IMR-90 (cell line): ENCODE measurements around the gene ZNF618. TPM values are rescaled to one million over a fixed set of nuclear protein-coding genes. Genes with fewer than 3 reads are reported as not detected.

ENCODE experiments used
- ATAC-seq: fragments of 200-7000 bp; cut with Tn5 transposase; 2 replicates; pipeline ENCODE4 v1.9.1; 2020; ENCODE audit warnings: low read depth, mild to moderate bottlenecking, moderate library complexity
- BruUV-seq: library from RNA; stranded (reverse); fragments of 400-500 nt; replicated peaks from 2 replicates; lab custom pipeline; 2021; lab: Mats Ljungman, UMichigan
- CTCF ChIA-PET: fragments of 300-600 bp; formaldehyde crosslinking; extraction: SDS; loops from one replicate; lab custom pipeline; 2021; ENCODE audit warnings: antibody characterized with exemption; lab: Yijun Ruan, JAX
- POLR2A ChIA-PET: fragments of 300-600 bp; sonication (Branson Sonifier 250); formaldehyde crosslinking; loops from one replicate; lab custom pipeline; 2022; ENCODE audit warnings: antibody characterized with exemption; ENCODE audit not compliant: unreplicated experiment; lab: Charles Lee
- DNase-seq: peaks from one replicate; pipeline ENCODE4 v3.0.0; 2013
- H2AFZ ChIP-seq: replicated peaks from 2 replicates; pipeline ENCODE3; 2013; ENCODE audit warnings: low read length, mild to moderate bottlenecking; ENCODE audit not compliant: poor library complexity
- H2AK5ac ChIP-seq: 2 replicates; pipeline ENCODE4 v1.6.1; 2013; ENCODE audit warnings: low read depth, low read length, inconsistent platforms
- H2AK9ac ChIP-seq: replicated peaks from 2 replicates; pipeline ENCODE3; 2013; ENCODE audit warnings: mild to moderate bottlenecking, low read depth, low read length, moderate library complexity; ENCODE audit not compliant: poor library complexity
- H2BK120ac ChIP-seq: 2 replicates; pipeline ENCODE4 v1.6.1; 2013; ENCODE audit warnings: low read depth, low read length, inconsistent platforms
- H2BK15ac ChIP-seq: 3 replicates; pipeline ENCODE4 v1.6.1; 2013; ENCODE audit warnings: low read depth, low read length, inconsistent platforms
- H2BK20ac ChIP-seq: 2 replicates; pipeline ENCODE4 v1.6.1; 2013; ENCODE audit warnings: low read depth, mild to moderate bottlenecking, inconsistent platforms, low read length, moderate library complexity
- H2BK5ac ChIP-seq: 2 replicates; pipeline ENCODE4 v1.6.1; 2013; ENCODE audit warnings: mild to moderate bottlenecking, low read depth, low read length, inconsistent platforms; ENCODE audit not compliant: poor library complexity, severe bottlenecking
- H3K14ac ChIP-seq: replicated peaks from 2 replicates; pipeline ENCODE4 v1.6.1; 2013; ENCODE audit warnings: low read depth, low read length, inconsistent platforms
- H3K18ac ChIP-seq: 2 replicates; pipeline ENCODE4 v1.6.1; 2013; ENCODE audit warnings: low read depth, low read length, control low read depth
- H3K23ac ChIP-seq: 2 replicates; pipeline ENCODE4 v1.6.1; 2013; ENCODE audit warnings: low read depth, low read length, inconsistent platforms
- H3K27ac ChIP-seq: 2 replicates; pipeline ENCODE4 v1.5.1; 2013; ENCODE audit warnings: mild to moderate bottlenecking, control low read depth, low read length; ENCODE audit not compliant: insufficient read depth
- H3K27me3 ChIP-seq: 2 replicates; pipeline ENCODE4 v1.6.1; 2013; ENCODE audit warnings: low read length; ENCODE audit not compliant: control insufficient read depth, insufficient read depth
- H3K36me3 ChIP-seq: 2 replicates; pipeline ENCODE4 v1.6.1; 2013; ENCODE audit warnings: low read length, mixed read lengths; ENCODE audit not compliant: control insufficient read depth, insufficient read depth
- H3K4ac ChIP-seq: 2 replicates; pipeline ENCODE4 v1.6.1; 2013; ENCODE audit warnings: low read depth, low read length, inconsistent platforms
- H3K4me1 ChIP-seq: 2 replicates; pipeline ENCODE4 v1.6.1; 2013; ENCODE audit warnings: low read length, mixed read lengths; ENCODE audit not compliant: control insufficient read depth, insufficient read depth
- H3K4me2 ChIP-seq: 2 replicates; pipeline ENCODE4 v1.6.1; 2013; ENCODE audit warnings: low read depth, mild to moderate bottlenecking, control low read depth, low read length, moderate library complexity
- H3K4me3 ChIP-seq: 2 replicates; pipeline ENCODE4 v1.5.1; 2013; ENCODE audit warnings: low read depth, mild to moderate bottlenecking, control low read depth, low read length, moderate library complexity; ENCODE audit not compliant: insufficient read depth
- H3K56ac ChIP-seq: 2 replicates; pipeline ENCODE4 v1.6.1; 2013; ENCODE audit warnings: low read length, inconsistent platforms; ENCODE audit not compliant: insufficient read depth; ENCODE audit errors: extremely low read depth
- H3K79me1 ChIP-seq, 2 experiments: 2 replicates each; pipeline ENCODE4 v1.6.1; 2013; ENCODE audit warnings: low read length in 2 of 2, inconsistent platforms in 1 of 2, low read depth in 1 of 2
- H3K9ac ChIP-seq: 2 replicates; pipeline ENCODE4 v1.6.1; 2013; ENCODE audit warnings: low read depth, low read length, control low read depth
- H3K9me1 ChIP-seq: 2 replicates; pipeline ENCODE4 v1.6.1; 2013; ENCODE audit warnings: low read length, inconsistent platforms; ENCODE audit not compliant: insufficient read depth
- H3K9me3 ChIP-seq: 2 replicates; pipeline ENCODE4 v1.6.1; 2013; ENCODE audit warnings: low read length; ENCODE audit not compliant: control insufficient read depth, insufficient read depth
- H4K20me1 ChIP-seq: 2 replicates; pipeline ENCODE4 v1.6.1; 2013; ENCODE audit warnings: low read length, inconsistent platforms; ENCODE audit not compliant: insufficient read depth
- H4K5ac ChIP-seq: 2 replicates; pipeline ENCODE4 v1.6.1; 2013; ENCODE audit warnings: mild to moderate bottlenecking, low read depth, low read length, control low read depth
- H4K8ac ChIP-seq, 2 experiments: 2 replicates each; pipeline ENCODE4 v1.6.1; 2013; ENCODE audit warnings: low read depth in 2 of 2, low read length in 2 of 2, control low read depth in 1 of 2, inconsistent platforms in 1 of 2
- H4K91ac ChIP-seq: 2 replicates; pipeline ENCODE4 v1.6.1; 2013; ENCODE audit warnings: low read depth, low read length, inconsistent platforms; ENCODE audit not compliant: insufficient read depth
- BHLHE40 ChIP-seq: fragments of 150-350 bp; IDR thresholded peaks from 2 replicates; pipeline ENCODE4 v1.6.1; 2016; ENCODE audit warnings: mild to moderate bottlenecking, low read depth, low read length
- CEBPB ChIP-seq: IDR thresholded peaks from 2 replicates; pipeline ENCODE4 v1.6.1; 2012; ENCODE audit warnings: low read depth, low read length, improper control_type of control experiment
- CHD1 ChIP-seq: IDR thresholded peaks from 2 replicates; pipeline ENCODE4 v1.6.1; 2012; ENCODE audit warnings: low read depth, low read length, improper control_type of control experiment
- CTCF ChIP-seq: conservative IDR thresholded peaks from 2 replicates; pipeline ENCODE4 v1.5.1; 2012; ENCODE audit warnings: mild to moderate bottlenecking, low read depth, low read length, improper control_type of control experiment
- ELK1 ChIP-seq: fragments of 150-350 bp; IDR thresholded peaks from 2 replicates; pipeline ENCODE4 v1.6.1; 2016; ENCODE audit warnings: low read depth, mild to moderate bottlenecking, low read length, moderate library complexity, borderline replicate concordance
- FOS ChIP-seq: fragments of 150-350 bp; IDR thresholded peaks from 2 replicates; pipeline ENCODE4 v1.6.1; 2016; ENCODE audit warnings: low read depth, low read length
- MAFK ChIP-seq: IDR thresholded peaks from 2 replicates; pipeline ENCODE4 v1.6.1; 2012; ENCODE audit warnings: low read depth, low read length, improper control_type of control experiment
- MAZ ChIP-seq: IDR thresholded peaks from 2 replicates; pipeline ENCODE4 v1.6.1; 2012; ENCODE audit warnings: low read depth, mild to moderate bottlenecking, low read length, improper control_type of control experiment, moderate library complexity, borderline replicate concordance
- MXI1 ChIP-seq: IDR thresholded peaks from 2 replicates; pipeline ENCODE4 v1.6.1; 2012; ENCODE audit warnings: low read depth, mild to moderate bottlenecking, low read length, moderate library complexity, borderline replicate concordance
- NFE2L2 ChIP-seq: fragments of 150-350 bp; IDR thresholded peaks from 2 replicates; pipeline ENCODE4 v1.6.1; 2016; ENCODE audit warnings: low read depth, mild to moderate bottlenecking, low read length
- POLR2A ChIP-seq: IDR thresholded peaks from 2 replicates; pipeline ENCODE4 v1.6.1; 2012; ENCODE audit warnings: mild to moderate bottlenecking, low read depth, low read length
- RAD21 ChIP-seq: IDR thresholded peaks from 2 replicates; pipeline ENCODE4 v1.6.1; 2012; ENCODE audit warnings: low read length, improper control_type of control experiment
- RCOR1 ChIP-seq: IDR thresholded peaks from 2 replicates; pipeline ENCODE4 v1.6.1; 2012; ENCODE audit warnings: mild to moderate bottlenecking, low read length, improper control_type of control experiment; ENCODE audit not compliant: insufficient replicate concordance
- RFX5 ChIP-seq: IDR thresholded peaks from 2 replicates; pipeline ENCODE4 v1.8.0; 2012; ENCODE audit warnings: low read depth, mild to moderate bottlenecking, low read length, moderate library complexity
- SMC3 ChIP-seq: fragments of 150-350 bp; IDR thresholded peaks from 2 replicates; pipeline ENCODE4 v1.6.1; 2016; ENCODE audit warnings: low read depth, mild to moderate bottlenecking, antibody characterized with exemption, low read length, moderate library complexity
- WGBS, 2 experiments: methylation state at CpG; one replicate each; pipeline versions ENCODE4 v1.1.5 to v1.1.7; 2013; ENCODE audit warnings: missing lambda C conversion rate in 2 of 2; ENCODE audit not compliant: insufficient read length in 1 of 2; ENCODE audit errors: extremely low coverage in 2 of 2; 5-methylcytosine and 5-hydroxymethylcytosine counted together
- dilution Hi-C: fragments of 300-500 bp; cut with HindIII; formaldehyde crosslinking; loops from one replicate; pipeline ENCODE4 v1.14.3; 2018; ENCODE audit warnings: low sequenced_read_pairs; ENCODE audit not compliant: unreplicated experiment
- in situ Hi-C: fragments of 300-500 bp; cut with MboI; formaldehyde crosslinking; loops from 3 replicates; pipeline ENCODE4 v1.14.3; 2019; ENCODE audit warnings: low sequenced_read_pairs, inconsistent platforms, mixed read lengths
- intact Hi-C: fragments of 100-400 bp; cut with micrococcal nuclease; formaldehyde crosslinking; loops from 2 replicates; pipeline ENCODE4 v1.10.0; 2022
- polyA plus RNA-seq, 3 experiments: library from polyadenylated mRNA; depleted of rRNA; stranded (reverse); fragments of >200 nt; gene quantifications; 2 replicates each; pipeline ENCODE4 v1.2.3, GENCODE V29; 2012; ENCODE audit warnings: low replicate concordance in 1 of 3
- total RNA-seq: library from RNA; depleted of rRNA; stranded (reverse); fragments of >200 nt; gene quantifications from 2 replicates; pipeline ENCODE4 v1.2.3, GENCODE V29; 2012
- TF ChIP-seq, protein P1 (sequence below): fragments of 150-350 bp; IDR thresholded peaks from 2 replicates; pipeline ENCODE4 v1.6.1; 2017; ENCODE audit warnings: mild to moderate bottlenecking, antibody characterized with exemption, low read length, low read depth

ZNF618 gene
- total and polyA plus RNA-seq, 2 of the 4 experiments (the other 2 are of a cell fraction): 8.2 to 9.4 TPM

- no peak overlapping the region for H3K56ac ChIP-seq
- ChIA-PET POLR2A (no interaction called here), CTCF (interaction anchor here (0.8 to 1.2 kb wide), 2 partner anchors 17 to 83 kb away, joined by 3 read pairs; no protein-coding TSS in a partner anchor)
- no peak overlapping the region for H3K18ac ChIP-seq
- no peak overlapping the region for H2BK120ac ChIP-seq
- no peak overlapping the region for H2BK5ac ChIP-seq
- H3K4me1 ChIP-seq: peaks cover 17% of the 10 kb centered on the region
- H3K27me3 ChIP-seq: no peaks in the 10 kb centered on the region
- H4K5ac ChIP-seq: no peak overlapping the region
- in situ Hi-C loops (no loop called here), intact Hi-C loops (loop anchor here (5.0 kb wide), 1 partner anchor 85 kb away; the partner anchor contains the start of gene ZNF618), dilution Hi-C loops (no loop called here)
- H2BK15ac ChIP-seq: no peak overlapping the region
- WGBS, 2 experiments: 86% methylated on average over 1 of the region's 1 CpG; no CpG with 5 or more reads in 1 of the 2 experiments
- H3K23ac ChIP-seq: no peak overlapping the region
- no peak overlapping the region for H3K14ac ChIP-seq
- peaks cover 65 to 82% of the 10 kb centered on the region in 2 experiments for H3K79me1 ChIP-seq
- H3K4me3 ChIP-seq: no peak overlapping the region
- H3K9ac ChIP-seq: no peak overlapping the region
- H3K36me3 ChIP-seq: peaks cover 7% of the 10 kb centered on the region; the same call in 1 of the 2 replicates
- H3K4me2 ChIP-seq: no peak overlapping the region
- no peak overlapping the region for H4K8ac ChIP-seq
- no peak for DNase-seq
- no peak overlapping the region for H3K4ac ChIP-seq
- BruUV-seq: no TSS peak
- H3K9me3 ChIP-seq: no peaks in the 10 kb centered on the region
- peaks cover 6% of the 10 kb centered on the region for H4K20me1 ChIP-seq
- no peak overlapping the region for H4K91ac ChIP-seq
- TF ChIP-seq ELK1 (no peak), RAD21 (no peak), FOS (no peak), CTCF (no peak), SMC3 (no peak), POLR2A (no peak), MAFK (no peak), CHD1 (no peak), MAZ (no peak), BHLHE40 (no peak), RCOR1 (no peak), RFX5 (no peak), MXI1 (no peak), CEBPB (no peak), NFE2L2 (no peak)
- TF ChIP-seq, protein P1, sequence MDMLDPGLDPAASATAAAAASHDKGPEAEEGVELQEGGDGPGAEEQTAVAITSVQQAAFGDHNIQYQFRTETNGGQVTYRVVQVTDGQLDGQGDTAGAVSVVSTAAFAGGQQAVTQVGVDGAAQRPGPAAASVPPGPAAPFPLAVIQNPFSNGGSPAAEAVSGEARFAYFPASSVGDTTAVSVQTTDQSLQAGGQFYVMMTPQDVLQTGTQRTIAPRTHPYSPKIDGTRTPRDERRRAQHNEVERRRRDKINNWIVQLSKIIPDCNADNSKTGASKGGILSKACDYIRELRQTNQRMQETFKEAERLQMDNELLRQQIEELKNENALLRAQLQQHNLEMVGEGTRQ: no peak
- no peak overlapping the region; the same call in 1 of the 2 replicates for H2AK5ac ChIP-seq
- no peak overlapping the region for H2BK20ac ChIP-seq
- no peak overlapping the region for H2AFZ ChIP-seq
- ATAC-seq: no peak
- peaks cover 33% of the 10 kb centered on the region for H3K9me1 ChIP-seq
- H3K27ac ChIP-seq: no peak overlapping the region
- no peak overlapping the region for H2AK9ac ChIP-seq
Measured at GRCh38 chr9:113962396-113962795, 86.3 kb downstream of the ZNF618 start.
